Lower lobe of right lung (tissue), 2 donors: ENCODE results near the gene WNT9A. TPM values are rescaled to one million over a fixed set of nuclear protein-coding genes. Genes with fewer than 3 reads are reported as not detected.
"Not testable (repeated sequence)": the region's sequence is repeated elsewhere in the genome, so short reads cannot be mapped to it uniquely, and the experiment has no call there.

ENCODE experiments used
- ATAC-seq, 2 donors: fragments of 200-7000 bp; cut with Tn5 transposase; one replicate each; pipeline ENCODE4 v1.9.1; 2020 to 2022; ENCODE audit warnings: mild to moderate bottlenecking in 2 of 2, moderate library complexity in 2 of 2
- DNase-seq: peaks from one replicate; pipeline ENCODE4 v3.0.0-alpha.2; 2020
- H3K27ac ChIP-seq: fragments of 200-600 bp; one replicate; pipeline ENCODE4 v1.8.0; 2022
- H3K27me3 ChIP-seq: fragments of 200-600 bp; one replicate; pipeline ENCODE4 v1.8.0; 2022; ENCODE audit warnings: low read depth
- H3K36me3 ChIP-seq: fragments of 200-600 bp; one replicate; pipeline ENCODE4 v1.8.0; 2022; ENCODE audit warnings: mild to moderate bottlenecking
- H3K4me1 ChIP-seq: fragments of 200-600 bp; one replicate; pipeline ENCODE4 v1.8.0; 2022
- H3K4me3 ChIP-seq: fragments of 200-600 bp; one replicate; pipeline ENCODE4 v1.8.0; 2022; ENCODE audit warnings: mild to moderate bottlenecking
- H3K9me3 ChIP-seq: fragments of 200-600 bp; one replicate; pipeline ENCODE4 v1.8.0; 2022
- CTCF ChIP-seq: fragments of 200-600 bp; IDR thresholded peaks from one replicate; pipeline ENCODE4 v1.8.0; 2022; ENCODE audit warnings: antibody characterized with exemption, mild to moderate bottlenecking
- intact Hi-C: fragments of 100-400 bp; cut with DNase I; formaldehyde crosslinking; loops from one replicate; pipeline ENCODE4 v1.11.0; 2022
- long read RNA-seq: library from polyadenylated mRNA; unstranded; transcript quantifications from one replicate; pipeline ENCODE4 v2.0.0, GENCODE V29; 2021
- total RNA-seq: library from RNA; stranded (reverse); fragmentation: NEBNext Ultra II Directional; extraction: Animal tissue kit (Norgen Biotek cat#: 25700); gene quantifications from one replicate; pipeline ENCODE4 v1.2.1, GENCODE V29; 2021
- donor health status: DM: no; HTN: yes; CAD: no; lungs with severe emphysema.

WNT9A gene, protein sequence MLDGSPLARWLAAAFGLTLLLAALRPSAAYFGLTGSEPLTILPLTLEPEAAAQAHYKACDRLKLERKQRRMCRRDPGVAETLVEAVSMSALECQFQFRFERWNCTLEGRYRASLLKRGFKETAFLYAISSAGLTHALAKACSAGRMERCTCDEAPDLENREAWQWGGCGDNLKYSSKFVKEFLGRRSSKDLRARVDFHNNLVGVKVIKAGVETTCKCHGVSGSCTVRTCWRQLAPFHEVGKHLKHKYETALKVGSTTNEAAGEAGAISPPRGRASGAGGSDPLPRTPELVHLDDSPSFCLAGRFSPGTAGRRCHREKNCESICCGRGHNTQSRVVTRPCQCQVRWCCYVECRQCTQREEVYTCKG
- 7.0 TPM for total RNA-seq
- long read RNA-seq, partial matches to known transcripts = 0 of 6 reads
- long read RNA-seq, other reads (novel, unspliced or antisense) = 5 of 6 reads

- peak; percentile 68 to 72 for ATAC-seq
- intact Hi-C loops = no loop called here
- peak within 1 kb of the TSS; percentile 62 for H3K4me3 ChIP-seq
- no peaks in the 10 kb centered on the region for H3K9me3 ChIP-seq
- no peak for TF ChIP-seq CTCF
- H3K27me3 ChIP-seq = peaks cover 19% of the 10 kb centered on the region
- no peaks in the 10 kb centered on the region for H3K36me3 ChIP-seq
- H3K27ac ChIP-seq = peak within 1 kb of the TSS; percentile 73
- H3K4me1 ChIP-seq = peaks cover 37% of the 10 kb centered on the region
- no peak for DNase-seq
Measured at GRCh38 chr1:227947676-227948492, at the start of gene WNT9A. Gene WNT9A (minus strand): TSS chr1:227947932. CDS start chr1:227947887, 45 bp downstream.

DNA sequence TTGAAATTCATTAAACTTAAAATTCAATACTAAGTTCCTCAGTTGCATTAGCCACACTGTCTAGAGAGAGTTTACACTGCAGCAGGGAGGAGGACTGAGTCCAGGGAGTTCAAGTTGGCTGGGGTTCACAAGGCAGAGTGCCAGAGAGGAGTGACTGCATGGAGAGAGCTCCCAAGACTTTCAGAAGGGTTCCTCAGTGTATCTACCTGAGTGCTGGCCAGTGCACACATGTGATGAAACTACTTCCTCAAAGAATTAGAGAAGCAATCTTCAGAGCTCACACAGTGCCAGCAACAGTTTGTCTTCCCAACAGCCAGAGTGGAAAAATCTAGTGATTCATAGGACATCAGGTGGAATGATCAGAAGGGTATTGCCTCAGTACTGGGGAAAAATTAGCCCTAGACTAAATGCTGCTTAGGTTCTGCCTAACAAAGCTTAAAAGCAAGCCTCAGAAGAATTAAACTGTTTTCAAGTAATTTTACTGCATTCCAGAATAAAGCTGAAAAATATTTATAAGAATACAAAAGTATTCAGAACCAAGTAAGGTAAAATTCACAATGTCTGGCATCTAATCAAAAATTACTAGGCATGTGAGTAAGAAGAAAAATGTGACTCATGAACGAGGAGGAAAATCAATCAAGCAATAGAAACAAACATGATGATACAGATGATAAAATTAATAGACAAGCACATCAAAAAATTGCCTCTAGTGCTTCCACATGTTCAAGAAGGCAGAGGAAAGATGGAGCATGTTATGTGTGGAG, 48.6 kb upstream of the WNT9A start:
- H3K36me3 ChIP-seq = no peaks in the 10 kb centered on the region
- ATAC-seq = peak; percentile 17 to 47
- intact Hi-C loops = no loop called here
- no peak overlapping the region for H3K27ac ChIP-seq
- H3K27me3 ChIP-seq = peaks cover 13% of the 10 kb centered on the region
- H3K9me3 ChIP-seq = peaks cover 13% of the 10 kb centered on the region
- no peaks in the 10 kb centered on the region for H3K4me1 ChIP-seq
- no peak for DNase-seq
- H3K4me3 ChIP-seq = no peak overlapping the region
- no peak for TF ChIP-seq CTCF

- Histone ChIP-seq H3K27me3 (peaks cover 6% of the 10 kb centered on the region), H3K9me3 (peaks cover 13% of the 10 kb centered on the region), H3K36me3 (no peaks in the 10 kb centered on the region), H3K4me3 (no peak overlapping the region), H3K27ac (no peak overlapping the region), H3K4me1 (no peaks in the 10 kb centered on the region)
- ATAC-seq (no peak), DNase-seq (no peak)
- TF ChIP-seq CTCF = no peak
- intact Hi-C loops = no loop called here
Measured at GRCh38 chr1:227994632-227995300, 47.0 kb upstream of the WNT9A start.

- Histone ChIP-seq H3K9me3 (no peaks in the 10 kb centered on the region), H3K27me3 (peaks cover 20% of the 10 kb centered on the region), H3K27ac (no peak overlapping the region), H3K4me3 (no peak overlapping the region), H3K36me3 (no peaks in the 10 kb centered on the region), H3K4me1 (no peaks in the 10 kb centered on the region)
- DNase-seq = no peak
- ATAC-seq = no peak
- no peak for TF ChIP-seq CTCF
- intact Hi-C loops = no loop called here
Measured at GRCh38 chr1:227987181-227987580, 39.4 kb upstream of the WNT9A start.

- H3K9me3 ChIP-seq, H3K27ac ChIP-seq, DNase-seq, H3K27me3 ChIP-seq, H3K4me3 ChIP-seq, intact Hi-C loops, H3K4me1 ChIP-seq, H3K36me3 ChIP-seq, ATAC-seq: not testable (repeated sequence)
Measured at GRCh38 chr1:227975583-227976283, 28.0 kb upstream of the WNT9A start.

DNA sequence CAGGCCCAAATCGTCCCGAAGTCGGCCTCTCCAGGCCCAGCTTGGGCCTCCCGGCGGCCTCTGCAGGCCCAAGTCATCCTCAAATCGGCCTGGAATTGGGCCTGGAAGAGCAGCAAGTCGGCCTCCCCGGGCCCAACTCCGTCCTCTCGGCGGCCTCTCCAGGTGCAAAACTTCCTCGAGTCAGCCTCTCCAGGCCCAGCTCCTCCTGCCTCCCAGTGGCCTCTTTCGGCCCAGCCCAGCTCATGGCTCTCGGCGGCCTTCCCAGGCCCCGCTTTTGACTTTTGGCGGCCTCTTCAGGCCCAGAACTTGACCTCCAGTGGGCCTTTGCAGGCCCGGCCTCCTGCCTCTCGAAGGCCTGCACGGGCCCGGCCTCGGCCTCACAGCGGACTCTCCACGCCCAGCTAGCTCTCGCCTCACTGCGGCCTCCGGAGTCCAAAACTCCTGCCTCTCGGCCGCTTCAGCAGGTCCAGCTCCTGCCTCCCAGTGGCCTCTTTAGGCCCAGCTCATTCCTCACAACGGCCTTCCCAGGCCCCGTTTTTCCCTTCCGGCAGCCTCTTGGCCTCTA, 26.1 kb upstream of the WNT9A start:
- intact Hi-C loops, ATAC-seq, H3K27me3 ChIP-seq, H3K36me3 ChIP-seq, DNase-seq, H3K4me3 ChIP-seq, H3K4me1 ChIP-seq, H3K27ac ChIP-seq, H3K9me3 ChIP-seq: not testable (repeated sequence)

DNA sequence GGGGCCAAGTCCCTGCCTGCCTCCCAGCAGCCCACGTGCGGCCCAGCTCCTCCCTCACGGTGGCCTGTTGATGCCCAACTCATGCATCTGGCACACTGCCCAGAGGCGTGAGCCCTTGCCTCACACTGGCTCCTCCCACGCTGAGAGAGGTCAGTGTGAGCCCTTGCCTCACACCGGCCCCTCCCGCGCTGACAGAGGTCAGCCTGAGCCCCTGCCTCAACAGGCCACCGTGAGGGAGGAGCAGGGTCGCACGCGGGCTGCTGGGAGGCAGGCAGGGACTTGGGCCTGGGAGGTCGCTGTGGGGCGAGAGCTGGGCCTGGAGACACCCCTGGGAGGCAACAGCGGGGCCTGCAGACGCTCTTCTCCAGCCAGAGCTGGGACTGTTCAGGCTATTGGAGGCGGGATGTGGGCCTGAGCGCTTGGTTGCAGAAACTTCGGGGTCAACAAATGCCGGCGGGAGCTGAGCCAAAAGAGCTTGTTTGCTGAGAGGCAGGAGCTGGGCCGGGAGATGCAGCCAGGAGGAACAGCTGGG, 25.2 kb upstream of the WNT9A start:
- intact Hi-C loops, H3K4me1 ChIP-seq, DNase-seq, H3K27ac ChIP-seq, H3K4me3 ChIP-seq, H3K36me3 ChIP-seq, H3K9me3 ChIP-seq, ATAC-seq, H3K27me3 ChIP-seq: not testable (repeated sequence)

GRCh38 chr1:227972283-227972679, 24.5 kb upstream of the WNT9A start:
- H3K27me3 ChIP-seq, H3K9me3 ChIP-seq, H3K36me3 ChIP-seq, H3K27ac ChIP-seq, DNase-seq, H3K4me3 ChIP-seq, ATAC-seq, intact Hi-C loops, H3K4me1 ChIP-seq: not testable (repeated sequence)
